Vagina (tissue), 2 donors: Measurements from ENCODE around the gene EWSR1.

Experiments used
- POLR2A ChIP-seq, 2 donors: fragments of 450-650 bp; IDR thresholded peaks; one replicate each; pipeline ENCODE4 v1.6.1; 2017; ENCODE audit warnings: antibody characterized with exemption in 2 of 2, mild to moderate bottlenecking in 2 of 2, moderate library complexity in 2 of 2
- TF ChIP-seq, protein P1 (sequence below), 3 experiments: fragments of 450-650 bp in 2 of 3; fragments of 200-600 bp in 1 of 3; sonication (generic) in 1 of 3; IDR thresholded peaks; one replicate each; pipeline ENCODE4 v1.5.1; 2017 to 2019; ENCODE audit warnings: antibody characterized with exemption in 3 of 3, mild to moderate bottlenecking in 2 of 3, moderate library complexity in 2 of 3

DNA sequence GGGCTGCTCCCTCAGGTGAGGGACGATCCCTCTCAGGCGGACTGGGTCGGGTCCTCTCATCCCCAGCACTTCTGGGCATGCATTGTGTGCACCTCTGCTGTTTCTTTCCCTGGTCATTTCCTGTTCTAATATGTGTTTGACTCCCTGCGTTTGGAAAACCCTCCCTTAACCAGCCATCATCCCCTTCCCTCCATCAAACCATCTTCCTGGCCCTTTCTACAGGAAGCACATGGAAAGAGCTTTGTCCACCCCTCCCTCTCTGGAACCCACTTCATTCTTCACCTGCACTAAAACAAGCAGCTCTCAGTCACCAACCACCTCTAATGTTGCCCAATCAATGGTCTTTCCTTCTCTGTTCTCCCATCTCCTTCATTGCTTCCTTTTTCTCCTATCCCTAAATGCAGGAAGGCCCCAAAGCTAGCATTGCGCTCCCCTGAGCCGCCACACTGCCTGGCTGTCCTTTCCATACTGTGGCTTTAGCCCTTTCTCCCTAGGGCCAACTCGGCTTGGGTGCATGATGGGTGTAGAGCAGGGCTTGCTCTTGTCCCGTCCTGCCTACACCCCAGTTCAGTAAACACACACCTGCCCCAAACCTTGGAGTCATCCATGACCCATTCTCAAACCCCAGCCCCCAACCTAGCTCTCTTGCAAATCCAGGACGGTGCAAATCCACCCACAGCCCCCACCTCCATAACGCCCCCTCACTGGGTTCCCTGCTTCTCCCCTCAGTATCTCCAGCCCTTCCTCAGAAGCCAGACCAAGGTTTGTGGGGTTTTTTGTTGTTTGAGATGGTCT is 32.9 kb downstream of the EWSR1 start:
- TF ChIP-seq, protein P1, sequence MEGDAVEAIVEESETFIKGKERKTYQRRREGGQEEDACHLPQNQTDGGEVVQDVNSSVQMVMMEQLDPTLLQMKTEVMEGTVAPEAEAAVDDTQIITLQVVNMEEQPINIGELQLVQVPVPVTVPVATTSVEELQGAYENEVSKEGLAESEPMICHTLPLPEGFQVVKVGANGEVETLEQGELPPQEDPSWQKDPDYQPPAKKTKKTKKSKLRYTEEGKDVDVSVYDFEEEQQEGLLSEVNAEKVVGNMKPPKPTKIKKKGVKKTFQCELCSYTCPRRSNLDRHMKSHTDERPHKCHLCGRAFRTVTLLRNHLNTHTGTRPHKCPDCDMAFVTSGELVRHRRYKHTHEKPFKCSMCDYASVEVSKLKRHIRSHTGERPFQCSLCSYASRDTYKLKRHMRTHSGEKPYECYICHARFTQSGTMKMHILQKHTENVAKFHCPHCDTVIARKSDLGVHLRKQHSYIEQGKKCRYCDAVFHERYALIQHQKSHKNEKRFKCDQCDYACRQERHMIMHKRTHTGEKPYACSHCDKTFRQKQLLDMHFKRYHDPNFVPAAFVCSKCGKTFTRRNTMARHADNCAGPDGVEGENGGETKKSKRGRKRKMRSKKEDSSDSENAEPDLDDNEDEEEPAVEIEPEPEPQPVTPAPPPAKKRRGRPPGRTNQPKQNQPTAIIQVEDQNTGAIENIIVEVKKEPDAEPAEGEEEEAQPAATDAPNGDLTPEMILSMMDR (IDR thresholded peaks at IDR 0.05), result no peak
- TF ChIP-seq POLR2A (IDR thresholded peaks at IDR 0.05), result no peak
